Astrocyte (in vitro differentiated cells and primary cell): Measurements from ENCODE around the gene GPC5.

Source experiments
- EZH2 ChIP-seq: IDR thresholded peaks from 2 replicates; pipeline ENCODE4 v1.6.1; 2012; ENCODE audit warnings: mild to moderate bottlenecking, low read length, inconsistent platforms; ENCODE audit not compliant: insufficient read depth
- TF ChIP-seq, protein P1 (sequence below): IDR thresholded peaks from 2 replicates; pipeline ENCODE4 v1.5.1; 2011; ENCODE audit warnings: low read depth, mild to moderate bottlenecking, inconsistent platforms, low read length, moderate library complexity; ENCODE audit not compliant: insufficient read depth

DNA sequence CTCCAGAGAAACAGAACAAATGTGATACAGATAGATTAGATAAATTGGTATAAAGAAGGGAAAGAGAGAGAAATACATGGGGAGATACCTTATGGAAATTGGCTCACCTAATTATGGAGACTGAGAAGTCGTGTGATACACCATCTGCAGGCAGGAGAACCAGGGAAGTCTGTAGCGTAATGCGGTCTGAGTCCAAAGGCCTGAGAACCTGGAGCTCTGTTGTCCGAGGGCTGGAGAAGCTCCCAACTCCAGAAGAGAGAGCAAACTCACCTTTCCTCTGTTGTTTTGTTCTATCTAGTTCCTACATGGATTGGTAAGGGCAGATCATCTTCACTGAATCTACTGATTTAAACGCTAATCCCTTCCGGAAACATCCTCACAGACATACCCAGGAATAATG lies 1179.9 kb downstream of the GPC5 start:
- TF ChIP-seq, protein P1, sequence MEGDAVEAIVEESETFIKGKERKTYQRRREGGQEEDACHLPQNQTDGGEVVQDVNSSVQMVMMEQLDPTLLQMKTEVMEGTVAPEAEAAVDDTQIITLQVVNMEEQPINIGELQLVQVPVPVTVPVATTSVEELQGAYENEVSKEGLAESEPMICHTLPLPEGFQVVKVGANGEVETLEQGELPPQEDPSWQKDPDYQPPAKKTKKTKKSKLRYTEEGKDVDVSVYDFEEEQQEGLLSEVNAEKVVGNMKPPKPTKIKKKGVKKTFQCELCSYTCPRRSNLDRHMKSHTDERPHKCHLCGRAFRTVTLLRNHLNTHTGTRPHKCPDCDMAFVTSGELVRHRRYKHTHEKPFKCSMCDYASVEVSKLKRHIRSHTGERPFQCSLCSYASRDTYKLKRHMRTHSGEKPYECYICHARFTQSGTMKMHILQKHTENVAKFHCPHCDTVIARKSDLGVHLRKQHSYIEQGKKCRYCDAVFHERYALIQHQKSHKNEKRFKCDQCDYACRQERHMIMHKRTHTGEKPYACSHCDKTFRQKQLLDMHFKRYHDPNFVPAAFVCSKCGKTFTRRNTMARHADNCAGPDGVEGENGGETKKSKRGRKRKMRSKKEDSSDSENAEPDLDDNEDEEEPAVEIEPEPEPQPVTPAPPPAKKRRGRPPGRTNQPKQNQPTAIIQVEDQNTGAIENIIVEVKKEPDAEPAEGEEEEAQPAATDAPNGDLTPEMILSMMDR = no peak
- no peak for TF ChIP-seq EZH2
